ENCODE results near the gene NCAPD2.
A peak's percentile ranks its signal among the peaks of the same experiment; 100 is the strongest.

NCAPD2 gene, protein sequence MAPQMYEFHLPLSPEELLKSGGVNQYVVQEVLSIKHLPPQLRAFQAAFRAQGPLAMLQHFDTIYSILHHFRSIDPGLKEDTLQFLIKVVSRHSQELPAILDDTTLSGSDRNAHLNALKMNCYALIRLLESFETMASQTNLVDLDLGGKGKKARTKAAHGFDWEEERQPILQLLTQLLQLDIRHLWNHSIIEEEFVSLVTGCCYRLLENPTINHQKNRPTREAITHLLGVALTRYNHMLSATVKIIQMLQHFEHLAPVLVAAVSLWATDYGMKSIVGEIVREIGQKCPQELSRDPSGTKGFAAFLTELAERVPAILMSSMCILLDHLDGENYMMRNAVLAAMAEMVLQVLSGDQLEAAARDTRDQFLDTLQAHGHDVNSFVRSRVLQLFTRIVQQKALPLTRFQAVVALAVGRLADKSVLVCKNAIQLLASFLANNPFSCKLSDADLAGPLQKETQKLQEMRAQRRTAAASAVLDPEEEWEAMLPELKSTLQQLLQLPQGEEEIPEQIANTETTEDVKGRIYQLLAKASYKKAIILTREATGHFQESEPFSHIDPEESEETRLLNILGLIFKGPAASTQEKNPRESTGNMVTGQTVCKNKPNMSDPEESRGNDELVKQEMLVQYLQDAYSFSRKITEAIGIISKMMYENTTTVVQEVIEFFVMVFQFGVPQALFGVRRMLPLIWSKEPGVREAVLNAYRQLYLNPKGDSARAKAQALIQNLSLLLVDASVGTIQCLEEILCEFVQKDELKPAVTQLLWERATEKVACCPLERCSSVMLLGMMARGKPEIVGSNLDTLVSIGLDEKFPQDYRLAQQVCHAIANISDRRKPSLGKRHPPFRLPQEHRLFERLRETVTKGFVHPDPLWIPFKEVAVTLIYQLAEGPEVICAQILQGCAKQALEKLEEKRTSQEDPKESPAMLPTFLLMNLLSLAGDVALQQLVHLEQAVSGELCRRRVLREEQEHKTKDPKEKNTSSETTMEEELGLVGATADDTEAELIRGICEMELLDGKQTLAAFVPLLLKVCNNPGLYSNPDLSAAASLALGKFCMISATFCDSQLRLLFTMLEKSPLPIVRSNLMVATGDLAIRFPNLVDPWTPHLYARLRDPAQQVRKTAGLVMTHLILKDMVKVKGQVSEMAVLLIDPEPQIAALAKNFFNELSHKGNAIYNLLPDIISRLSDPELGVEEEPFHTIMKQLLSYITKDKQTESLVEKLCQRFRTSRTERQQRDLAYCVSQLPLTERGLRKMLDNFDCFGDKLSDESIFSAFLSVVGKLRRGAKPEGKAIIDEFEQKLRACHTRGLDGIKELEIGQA (N-terminal part only)

GRCh38 chr12:6493497-6494257 lies at the start of gene NCAPD2:
Gene NCAPD2 (plus strand): TSS chr12:6494102. CDS start chr12:6495099, 997 bp downstream.
- peak; percentile 94 for DNase-seq

DNA sequence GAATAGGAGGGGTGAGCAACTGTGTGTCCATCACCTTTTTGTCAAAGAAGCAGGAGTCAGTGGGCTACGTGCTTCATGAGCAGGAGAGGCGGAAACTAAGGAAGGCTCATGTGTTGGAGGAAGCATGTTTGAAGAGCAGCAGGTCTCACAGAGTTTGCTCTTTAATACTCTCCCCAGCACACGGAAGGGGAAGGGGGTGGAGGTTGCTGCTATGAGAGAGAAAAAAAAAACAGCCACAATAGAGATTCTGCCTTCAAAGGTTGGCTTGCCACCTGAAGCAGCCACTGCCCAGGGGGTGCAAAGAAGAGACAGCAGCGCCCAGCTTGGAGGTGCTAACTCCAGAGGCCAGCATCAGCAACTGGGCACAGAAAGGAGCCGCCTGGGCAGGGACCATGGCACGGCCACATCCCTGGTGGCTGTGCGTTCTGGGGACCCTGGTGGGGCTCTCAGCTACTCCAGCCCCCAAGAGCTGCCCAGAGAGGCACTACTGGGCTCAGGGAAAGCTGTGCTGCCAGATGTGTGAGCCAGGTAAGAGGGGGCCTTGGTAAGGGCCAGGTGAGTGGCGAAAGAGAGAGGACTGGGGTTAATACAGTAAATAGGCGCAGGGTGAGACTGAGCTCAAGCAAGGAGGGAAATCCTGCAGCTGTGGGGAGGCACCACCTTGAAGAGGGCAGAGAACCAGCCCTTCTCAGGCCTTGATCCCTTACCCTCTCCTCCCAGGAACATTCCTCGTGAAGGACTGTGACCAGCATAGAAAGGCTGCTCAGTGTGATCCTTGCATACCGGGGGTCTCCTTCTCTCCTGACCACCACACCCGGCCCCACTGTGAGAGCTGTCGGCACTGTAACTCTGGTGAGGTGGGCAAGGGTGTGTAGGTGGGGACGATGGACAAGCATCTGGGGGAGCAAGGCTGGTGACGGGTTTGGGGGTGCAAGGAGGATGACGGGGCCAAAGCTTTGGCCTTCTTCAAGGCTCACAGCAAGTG lies 48.9 kb upstream of the NCAPD2 start, which contains the start of gene CD27:
Gene CD27, plus strand, starts transcription at position 252 of the 985 bp plus-strand sequence. Its CDS starts 141 bp downstream, at position 393.
- no peak for DNase-seq

DNA sequence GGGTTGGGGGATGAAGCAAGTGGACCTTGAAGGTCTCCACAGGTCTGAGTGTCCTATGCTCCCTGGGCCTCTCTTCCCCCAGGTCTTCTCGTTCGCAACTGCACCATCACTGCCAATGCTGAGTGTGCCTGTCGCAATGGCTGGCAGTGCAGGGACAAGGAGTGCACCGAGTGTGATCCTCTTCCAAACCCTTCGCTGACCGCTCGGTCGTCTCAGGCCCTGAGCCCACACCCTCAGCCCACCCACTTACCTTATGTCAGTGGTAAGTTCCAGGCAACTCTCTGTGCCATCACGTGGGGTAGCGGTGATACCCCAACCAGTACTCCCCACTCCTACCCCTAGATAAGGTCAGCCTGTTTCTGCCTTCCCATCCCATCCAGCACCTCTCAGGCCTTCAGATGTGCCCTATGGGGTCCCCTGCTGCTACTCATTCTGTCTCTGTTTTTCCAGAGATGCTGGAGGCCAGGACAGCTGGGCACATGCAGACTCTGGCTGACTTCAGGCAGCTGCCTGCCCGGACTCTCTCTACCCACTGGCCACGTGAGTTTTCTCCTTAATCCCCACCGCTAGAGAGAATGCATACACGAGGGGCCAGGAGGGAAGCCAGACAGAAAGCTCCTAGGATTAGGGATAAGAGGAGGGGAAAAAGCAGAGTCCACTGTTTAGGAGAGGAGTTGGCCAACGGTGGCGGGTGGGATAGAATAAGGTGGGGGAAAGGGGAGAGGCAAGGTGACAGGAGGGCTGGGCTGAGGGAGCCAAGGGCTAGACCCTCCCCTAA lies 43.6 kb upstream of the NCAPD2 start:
- no peak for DNase-seq

GRCh38 chr12:6450869-6451347 lies 43.0 kb upstream of the NCAPD2 start:
- no peak for DNase-seq

DNA sequence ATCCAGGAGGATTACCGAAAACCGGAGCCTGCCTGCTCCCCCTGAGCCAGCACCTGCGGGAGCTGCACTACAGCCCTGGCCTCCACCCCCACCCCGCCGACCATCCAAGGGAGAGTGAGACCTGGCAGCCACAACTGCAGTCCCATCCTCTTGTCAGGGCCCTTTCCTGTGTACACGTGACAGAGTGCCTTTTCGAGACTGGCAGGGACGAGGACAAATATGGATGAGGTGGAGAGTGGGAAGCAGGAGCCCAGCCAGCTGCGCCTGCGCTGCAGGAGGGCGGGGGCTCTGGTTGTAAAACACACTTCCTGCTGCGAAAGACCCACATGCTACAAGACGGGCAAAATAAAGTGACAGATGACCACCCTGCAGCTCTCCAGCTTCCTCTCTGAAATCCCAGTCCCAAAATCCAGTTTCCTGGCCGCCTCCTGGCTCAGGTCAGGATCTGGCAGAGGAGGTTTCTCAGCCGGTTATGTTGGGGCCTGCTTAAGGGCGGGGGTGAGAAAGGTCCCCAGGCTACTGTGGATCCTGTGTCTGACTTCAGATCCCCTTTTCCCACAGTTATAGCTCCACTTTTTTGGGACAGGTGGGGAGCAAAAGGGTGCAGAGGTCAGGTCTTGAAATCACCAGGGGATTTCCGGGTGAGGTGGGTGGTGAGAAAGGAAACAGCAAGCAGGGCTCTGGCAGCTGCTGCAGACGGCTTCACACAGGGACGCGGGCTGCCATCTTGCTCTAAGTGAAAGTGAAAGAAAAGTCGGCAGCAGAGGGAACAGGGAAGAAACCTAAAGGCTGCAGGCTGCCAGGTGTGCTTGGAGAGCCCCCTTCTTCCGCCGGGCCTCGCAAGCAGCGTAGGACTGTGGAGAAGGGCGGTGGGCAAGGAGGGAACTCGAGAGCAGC lies 42.3 kb upstream of the NCAPD2 start, which contains the start of gene TAPBPL:
Gene TAPBPL, plus strand, starts transcription at position 695 of the 897 bp plus-strand sequence. CDS start 207 bp downstream, outside the sequence.
- peak; percentile 78 for DNase-seq

DNA sequence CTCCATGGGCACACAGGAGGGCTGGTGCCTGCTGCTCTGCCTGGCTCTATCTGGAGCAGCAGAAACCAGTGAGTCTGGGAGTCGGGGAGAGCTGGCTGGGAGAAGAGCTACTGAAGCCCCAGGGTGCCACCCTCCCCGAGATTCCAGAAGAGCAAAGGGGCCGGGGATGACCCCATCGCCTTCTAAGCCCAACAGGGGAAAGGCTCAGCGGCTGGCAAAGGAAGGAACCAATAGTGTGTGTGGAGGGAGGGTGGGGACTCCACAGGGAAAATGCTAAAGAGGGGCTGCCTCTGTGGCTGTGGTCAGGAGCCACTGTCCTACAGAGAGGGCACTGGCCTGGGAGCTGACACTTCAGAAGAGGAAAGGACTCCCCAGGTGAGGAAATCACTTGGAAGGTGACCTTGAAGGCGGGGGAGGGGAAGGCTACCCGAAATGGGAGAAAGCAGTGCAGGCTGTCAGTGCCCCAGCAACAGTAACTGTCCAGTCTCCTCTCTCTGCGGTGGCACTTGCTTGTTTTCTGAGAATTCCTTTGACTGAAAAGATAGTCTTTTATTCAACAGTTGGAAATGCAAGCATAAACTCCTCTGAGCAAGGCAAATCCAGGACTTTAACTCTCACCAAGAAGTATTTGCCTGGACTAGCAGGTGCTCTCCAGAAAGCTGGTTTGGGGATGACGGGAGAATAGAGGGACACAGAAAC lies 41.5 kb upstream of the NCAPD2 start:
- DNase-seq: peak; percentile 23

- peak; percentile 20 for DNase-seq
Measured at GRCh38 chr12:6452944-6453630, 40.8 kb upstream of the NCAPD2 start.

DNA sequence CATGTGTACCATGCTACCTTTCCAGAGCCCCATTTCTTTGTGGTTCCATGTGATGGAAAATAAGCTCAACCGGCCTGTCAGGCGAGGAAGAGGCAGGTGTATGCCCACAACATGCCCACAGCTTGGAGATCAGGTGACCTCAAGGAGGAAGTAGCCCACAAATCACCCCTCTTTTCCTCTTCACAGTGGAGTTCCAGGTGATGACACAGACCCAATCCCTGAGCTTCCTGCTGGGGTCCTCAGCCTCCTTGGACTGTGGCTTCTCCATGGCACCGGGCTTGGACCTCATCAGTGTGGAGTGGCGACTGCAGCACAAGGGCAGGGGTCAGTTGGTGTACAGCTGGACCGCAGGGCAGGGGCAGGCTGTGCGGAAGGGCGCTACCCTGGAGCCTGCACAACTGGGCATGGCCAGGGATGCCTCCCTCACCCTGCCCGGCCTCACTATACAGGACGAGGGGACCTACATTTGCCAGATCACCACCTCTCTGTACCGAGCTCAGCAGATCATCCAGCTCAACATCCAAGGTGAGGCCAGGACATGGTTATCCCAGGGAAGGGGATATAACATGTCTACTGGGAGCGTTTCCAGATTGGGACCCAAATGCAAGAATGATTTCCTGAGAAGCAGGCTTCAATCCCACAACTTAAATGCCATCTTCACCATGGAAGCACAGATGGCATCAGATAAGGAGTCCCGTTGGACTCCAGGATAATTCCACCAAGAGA lies 36.5 kb upstream of the NCAPD2 start:
- no peak for DNase-seq

DNA sequence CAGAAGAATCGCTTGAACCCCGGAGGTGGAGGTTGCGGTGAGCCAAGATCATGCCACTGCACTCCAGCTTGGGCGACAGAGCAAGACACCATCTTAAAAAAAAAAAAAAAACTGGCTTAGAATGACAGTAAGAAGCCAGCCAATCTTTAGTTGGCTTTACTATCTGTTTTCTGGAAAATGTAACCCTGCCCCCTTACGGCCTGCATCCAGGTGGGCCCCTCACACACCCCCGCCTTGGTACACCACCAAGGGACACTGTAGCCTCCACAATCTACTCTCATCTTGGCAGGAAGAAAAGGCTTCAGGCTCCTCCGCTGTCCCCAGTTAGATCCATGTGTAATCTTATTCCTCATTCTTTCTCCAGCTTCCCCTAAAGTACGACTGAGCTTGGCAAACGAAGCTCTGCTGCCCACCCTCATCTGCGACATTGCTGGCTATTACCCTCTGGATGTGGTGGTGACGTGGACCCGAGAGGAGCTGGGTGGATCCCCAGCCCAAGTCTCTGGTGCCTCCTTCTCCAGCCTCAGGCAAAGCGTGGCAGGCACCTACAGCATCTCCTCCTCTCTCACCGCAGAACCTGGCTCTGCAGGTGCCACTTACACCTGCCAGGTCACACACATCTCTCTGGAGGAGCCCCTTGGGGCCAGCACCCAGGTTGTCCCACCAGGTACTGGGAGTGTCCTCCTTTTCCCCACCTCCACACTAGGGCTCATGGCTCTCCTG lies 35.5 kb upstream of the NCAPD2 start:
- DNase-seq: no peak

GRCh38 chr12:6459004-6459337 lies 34.9 kb upstream of the NCAPD2 start:
- no peak for DNase-seq

DNA sequence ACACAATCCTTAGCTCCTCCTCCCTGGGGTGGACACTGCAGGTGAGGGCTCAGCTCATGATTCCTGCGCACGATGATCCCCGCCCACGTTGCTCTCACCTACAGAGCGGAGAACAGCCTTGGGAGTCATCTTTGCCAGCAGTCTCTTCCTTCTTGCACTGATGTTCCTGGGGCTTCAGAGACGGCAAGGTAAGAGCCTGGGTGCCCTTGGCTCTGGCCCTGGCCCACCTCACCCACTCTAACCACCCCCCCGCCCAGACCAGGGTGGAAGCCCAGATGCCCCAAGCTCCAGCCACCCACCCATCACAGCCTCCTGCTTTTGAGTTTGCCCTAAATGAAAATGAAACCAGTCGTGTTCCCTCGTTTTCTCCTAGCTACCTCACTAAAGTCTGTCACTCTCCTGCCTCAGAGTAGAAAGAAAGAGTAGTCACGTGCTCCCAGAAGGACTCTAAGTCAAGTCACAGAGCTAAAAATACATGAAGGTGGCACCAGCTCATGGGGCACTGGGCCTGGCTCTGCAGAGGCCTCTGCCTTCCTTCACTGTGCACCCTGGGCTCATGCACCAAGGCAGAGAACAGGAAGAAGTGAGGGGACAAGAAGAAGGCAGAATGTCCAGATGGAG lies 33.0 kb upstream of the NCAPD2 start:
- DNase-seq: peak; percentile 23

DNA sequence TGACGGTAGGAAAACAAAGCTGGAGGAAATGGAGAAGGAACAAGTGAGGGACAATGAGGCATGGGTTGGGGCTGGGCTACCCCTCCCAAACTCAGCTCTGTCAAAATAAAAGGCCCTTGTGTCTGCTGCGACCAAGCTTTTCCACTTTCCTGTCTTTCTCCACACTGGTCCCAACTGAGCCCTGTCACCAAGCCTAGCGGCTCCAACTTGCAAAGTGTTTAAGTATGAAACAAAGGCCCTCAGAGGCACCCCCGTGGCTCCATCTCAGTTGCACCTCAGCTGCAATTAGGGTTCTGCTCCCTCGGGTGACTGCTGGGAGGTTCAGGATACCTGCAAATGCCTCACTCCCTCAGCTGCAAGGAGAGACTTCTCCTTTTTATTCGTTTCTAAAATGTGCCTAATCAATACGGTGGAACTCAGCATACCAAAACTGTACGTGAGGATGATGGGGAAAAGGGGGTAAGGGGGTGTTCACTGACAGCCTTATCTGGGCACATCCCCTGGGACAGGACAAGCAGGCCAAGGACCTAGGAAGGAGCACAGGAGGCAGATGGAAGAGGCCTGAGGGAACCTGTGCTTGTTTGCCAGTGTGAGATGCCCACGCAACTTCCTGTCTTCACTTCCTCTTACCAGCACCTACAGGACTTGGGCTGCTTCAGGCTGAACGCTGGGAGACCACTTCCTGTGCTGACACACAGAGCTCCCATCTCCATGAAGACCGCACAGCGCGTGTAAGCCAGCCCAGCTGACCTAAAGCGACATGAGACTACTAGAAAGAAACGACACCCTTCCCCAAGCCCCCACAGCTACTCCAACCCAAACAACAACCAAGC lies 32.3 kb upstream of the NCAPD2 start:
- peak; percentile 76 for DNase-seq

DNA sequence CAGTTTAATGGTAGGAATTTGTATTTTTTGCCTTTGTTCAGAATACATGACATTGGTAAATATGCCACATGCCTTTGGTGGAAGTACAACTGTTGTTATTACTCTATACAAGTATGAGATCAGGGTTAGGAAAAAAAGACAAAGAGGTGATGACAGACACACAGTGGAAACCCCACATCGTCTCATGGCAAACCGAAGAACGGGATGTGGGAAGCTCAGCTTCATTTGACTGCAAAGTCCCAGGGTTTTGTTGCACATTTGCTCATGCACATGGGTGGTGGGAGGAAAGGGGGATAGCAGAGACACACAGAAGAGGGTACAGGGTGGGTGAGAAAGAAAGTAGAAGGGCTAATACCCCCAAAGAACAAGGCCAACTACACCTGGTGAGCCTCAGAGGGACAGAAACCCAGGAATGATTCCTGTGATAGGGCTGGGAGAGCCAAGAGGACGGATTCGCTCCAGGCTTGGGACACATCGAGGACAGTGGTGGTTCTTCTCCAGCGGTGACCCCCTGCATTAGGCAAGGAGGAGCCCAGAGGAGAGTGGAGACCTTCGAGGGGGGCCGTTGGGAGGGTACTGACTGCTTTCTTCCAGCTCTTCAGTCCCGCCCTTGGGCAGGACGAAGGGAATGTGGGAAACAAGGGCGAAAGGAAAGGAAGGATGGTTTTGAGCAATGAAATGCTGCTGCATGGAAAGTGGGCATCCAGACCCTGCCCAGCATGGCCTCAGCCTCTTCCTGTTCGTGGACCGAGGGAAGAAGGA lies 31.5 kb upstream of the NCAPD2 start:
- DNase-seq: peak; percentile 29

GRCh38 chr12:6463216-6463615 lies 30.7 kb upstream of the NCAPD2 start:
- no peak for DNase-seq

Data from stimulated activated naive CD4-positive, alpha-beta T cell treated with Interleukin-2 at 50 U/mL for 16 hours (primary cell).